Skin of body (tissue), 2 donors: ENCODE measurements around the gene ACOXL. TPM values are rescaled to one million over a fixed set of nuclear protein-coding genes. Genes with fewer than 3 reads are reported as not detected.
A peak's percentile ranks its signal among the peaks of the same experiment; 100 is the strongest.

Source experiments
- DNase-seq: peaks from one replicate; lab custom pipeline; 2025; lab: John Stamatoyannopoulos, UW
- total RNA-seq: library from RNA; depleted of rRNA; stranded (reverse); fragments of >200 nt; gene quantifications from one replicate; pipeline ENCODE4 v1.2.3, GENCODE V29; 2014

Gene ACOXL
- total RNA-seq, 1 donor from 2014 or later, result 0.30 TPM

GRCh38 chr2:110827511-110827910, 95.1 kb downstream of the ACOXL start:
- no peak for DNase-seq

- no peak for DNase-seq
These were observed 96.0 kb downstream of the ACOXL start for GRCh38 chr2:110828330-110828729.

- DNase-seq, result no peak
These were observed 97.2 kb downstream of the ACOXL start for GRCh38 chr2:110829413-110830146.

GRCh38 chr2:110832740-110833139, 100.4 kb downstream of the ACOXL start:
- no peak for DNase-seq

- no peak for DNase-seq
These were observed 101.9 kb downstream of the ACOXL start for GRCh38 chr2:110834134-110834827.

- no peak for DNase-seq
These were observed 104.3 kb downstream of the ACOXL start for GRCh38 chr2:110836671-110837070.

- DNase-seq, result peak; percentile 59
These were observed 105.4 kb downstream of the ACOXL start for GRCh38 chr2:110837446-110838409.

- DNase-seq, result no peak
These were observed 106.4 kb downstream of the ACOXL start for GRCh38 chr2:110838657-110839384.

GRCh38 chr2:110840508-110840907, 108.1 kb downstream of the ACOXL start:
- DNase-seq, result no peak

- no peak for DNase-seq
These were observed 109.7 kb downstream of the ACOXL start for GRCh38 chr2:110842048-110842447.

- DNase-seq, result no peak
These were observed 111.1 kb downstream of the ACOXL start for GRCh38 chr2:110843496-110843895.

- DNase-seq, result peak; percentile 22
These were observed 111.7 kb downstream of the ACOXL start for GRCh38 chr2:110843959-110844510.

GRCh38 chr2:110847651-110848050, 115.3 kb downstream of the ACOXL start:
- no peak for DNase-seq

- peak; percentile 6 for DNase-seq
These were observed 115.7 kb downstream of the ACOXL start for GRCh38 chr2:110848071-110848470.

- DNase-seq, result no peak
These were observed 116.2 kb downstream of the ACOXL start for GRCh38 chr2:110848519-110849030.

GRCh38 chr2:110851531-110851930, 119.2 kb downstream of the ACOXL start:
- DNase-seq, result no peak

- no peak for DNase-seq
These were observed 119.7 kb downstream of the ACOXL start for GRCh38 chr2:110852051-110852450.

GRCh38 chr2:110852541-110853263, 120.3 kb downstream of the ACOXL start:
- no peak for DNase-seq

GRCh38 chr2:110853516-110853915, 121.1 kb downstream of the ACOXL start:
- no peak for DNase-seq

- DNase-seq, result no peak
These were observed 121.6 kb downstream of the ACOXL start for GRCh38 chr2:110853948-110854347.
